Embryonic facial prominence (tissue), 1 donor: ENCODE measurements around the gene GRAMD1B.

ENCODE experiments used
- DNase-seq: peaks from one replicate; pipeline ENCODE4 v3.0.0-alpha.2; 2016; ENCODE audit errors: extremely low spot score

The GRAMD1B gene

GRCh38 chr11:123409456-123410217, 20.4 kb upstream of the GRAMD1B start:
- no peak for DNase-seq

GRCh38 chr11:123410218-123410549, 19.9 kb upstream of the GRAMD1B start:
- DNase-seq, result no peak

GRCh38 chr11:123413636-123414035, 16.4 kb upstream of the GRAMD1B start:
- DNase-seq, result no peak

GRCh38 chr11:123416566-123416965, 13.5 kb upstream of the GRAMD1B start:
- no peak for DNase-seq

- no peak for DNase-seq
Measured at GRCh38 chr11:123418351-123419114, 11.5 kb upstream of the GRAMD1B start.

GRCh38 chr11:123419731-123420452, 10.2 kb upstream of the GRAMD1B start:
- no peak for DNase-seq

- DNase-seq, result no peak
Measured at GRCh38 chr11:123421589-123421988, 8.5 kb upstream of the GRAMD1B start.

- no peak for DNase-seq
Measured at GRCh38 chr11:123425367-123425766, 4.7 kb upstream of the GRAMD1B start.

- no peak for DNase-seq
Measured at GRCh38 chr11:123426789-123427188, 3.3 kb upstream of the GRAMD1B start.

GRCh38 chr11:123427405-123427804, 2.7 kb upstream of the GRAMD1B start:
- no peak for DNase-seq

- DNase-seq, result no peak
Measured at GRCh38 chr11:123428116-123428715, 1.9 kb upstream of the GRAMD1B start.

- DNase-seq, result no peak
Measured at GRCh38 chr11:123429336-123429735, 733 bp upstream of the GRAMD1B start.

- no peak for DNase-seq
Measured at GRCh38 chr11:123430721-123431497, 840 bp downstream of the GRAMD1B start.

- DNase-seq, result no peak
Measured at GRCh38 chr11:123431619-123432018, 1.6 kb downstream of the GRAMD1B start.

- DNase-seq, result no peak
Measured at GRCh38 chr11:123434262-123434661, 4.2 kb downstream of the GRAMD1B start.

GRCh38 chr11:123434911-123435310, 4.8 kb downstream of the GRAMD1B start:
- DNase-seq, result no peak

GRCh38 chr11:123437236-123437979, 7.3 kb downstream of the GRAMD1B start:
- DNase-seq, result no peak

- no peak for DNase-seq
Measured at GRCh38 chr11:123438131-123438627, 8.1 kb downstream of the GRAMD1B start.

GRCh38 chr11:123439616-123440015, 9.5 kb downstream of the GRAMD1B start:
- DNase-seq, result no peak

- DNase-seq, result no peak
Measured at GRCh38 chr11:123441161-123441560, 11.1 kb downstream of the GRAMD1B start.
